ENCODE measurements around the gene CTRB1. TPM values are rescaled to one million over a fixed set of nuclear protein-coding genes. Genes with fewer than 3 reads are reported as not detected.

CTRB1 gene
- total RNA-seq, 1 donor from 2014 or later = not detected

- H3K36me3 Mint-ChIP-seq (ENCODE audit: unreplicated experiment) = no peaks in the 10 kb centered on the region
- H3K27ac Mint-ChIP-seq (ENCODE audit: unreplicated experiment) = peak overlapping the region; percentile 62
- peaks cover 33% of the 10 kb centered on the region for H3K9me3 Mint-ChIP-seq (ENCODE audit: unreplicated experiment)
- peaks cover 35% of the 10 kb centered on the region for H3K27me3 Mint-ChIP-seq (ENCODE audit: unreplicated experiment)
- no peak for DNase-seq
- peak overlapping the region; percentile 70 for H3K4me3 Mint-ChIP-seq (ENCODE audit: unreplicated experiment)
- H3K4me1 Mint-ChIP-seq (ENCODE audit: low read depth, unreplicated experiment) = peaks cover 40% of the 10 kb centered on the region
- no peak for TF ChIP-seq CTCF (IDR thresholded peaks at IDR 0.05; ENCODE audit: partially characterized antibody, unreplicated experiment)
Measured at GRCh38 chr16:75248142-75248535, 29.4 kb downstream of the CTRB1 start.

GRCh38 chr16:75248536-75249380 lies 30.0 kb downstream of the CTRB1 start:
- Mint-ChIP-seq H3K27ac (ENCODE audit: unreplicated experiment) (no peak overlapping the region), H3K36me3 (ENCODE audit: unreplicated experiment) (no peaks in the 10 kb centered on the region), H3K4me1 (ENCODE audit: low read depth, unreplicated experiment) (peaks cover 38% of the 10 kb centered on the region), H3K9me3 (ENCODE audit: unreplicated experiment) (peaks cover 28% of the 10 kb centered on the region), H3K4me3 (ENCODE audit: unreplicated experiment) (peak overlapping the region; percentile 69), H3K27me3 (ENCODE audit: unreplicated experiment) (peaks cover 31% of the 10 kb centered on the region)
- no peak for TF ChIP-seq CTCF (IDR thresholded peaks at IDR 0.05; ENCODE audit: partially characterized antibody, unreplicated experiment)
- no peak for DNase-seq

- no peak overlapping the region for H3K27ac Mint-ChIP-seq (ENCODE audit: unreplicated experiment)
- peak overlapping the region; percentile 84 for H3K4me3 Mint-ChIP-seq (ENCODE audit: unreplicated experiment)
- peaks cover 26% of the 10 kb centered on the region for H3K9me3 Mint-ChIP-seq (ENCODE audit: unreplicated experiment)
- H3K36me3 Mint-ChIP-seq (ENCODE audit: unreplicated experiment) = no peaks in the 10 kb centered on the region
- peaks cover 29% of the 10 kb centered on the region for H3K27me3 Mint-ChIP-seq (ENCODE audit: unreplicated experiment)
- peaks cover 40% of the 10 kb centered on the region for H3K4me1 Mint-ChIP-seq (ENCODE audit: low read depth, unreplicated experiment)
- no peak for TF ChIP-seq CTCF (IDR thresholded peaks at IDR 0.05; ENCODE audit: partially characterized antibody, unreplicated experiment)
- DNase-seq = no peak
Measured at GRCh38 chr16:75249441-75249840, 30.7 kb downstream of the CTRB1 start.

GRCh38 chr16:75250089-75250808 lies 31.5 kb downstream of the CTRB1 start:
- Mint-ChIP-seq H3K4me3 (ENCODE audit: unreplicated experiment) (peak overlapping the region; percentile 84), H3K9me3 (ENCODE audit: unreplicated experiment) (peaks cover 24% of the 10 kb centered on the region), H3K36me3 (ENCODE audit: unreplicated experiment) (no peaks in the 10 kb centered on the region), H3K27ac (ENCODE audit: unreplicated experiment) (peak overlapping the region; percentile 75), H3K4me1 (ENCODE audit: low read depth, unreplicated experiment) (peaks cover 43% of the 10 kb centered on the region), H3K27me3 (ENCODE audit: unreplicated experiment) (peaks cover 28% of the 10 kb centered on the region)
- no peak for TF ChIP-seq CTCF (IDR thresholded peaks at IDR 0.05; ENCODE audit: partially characterized antibody, unreplicated experiment)
- no peak for DNase-seq
